NK-92 (cell line): ENCODE data around the gene SLC12A7.
"Not testable (repeated sequence)": the region's sequence is repeated elsewhere in the genome, so short reads cannot be mapped to it uniquely, and the experiment has no call there.

Source experiments
- DNase-seq: peaks from one replicate; lab custom pipeline; 2025; ENCODE audit not compliant: unreplicated experiment; lab: John Stamatoyannopoulos, UW

SLC12A7 gene

GRCh38 chr5:1111727-1112289 is at the start of gene SLC12A7:
Gene SLC12A7 (minus strand): TSS chr5:1112063. CDS start chr5:1111991, 72 bp downstream.
- no peak for DNase-seq

GRCh38 chr5:1161108-1161832 is 49.4 kb upstream of the SLC12A7 start:
- DNase-seq, result no peak

GRCh38 chr5:1159774-1160406 is 48.0 kb upstream of the SLC12A7 start:
- DNase-seq, result no peak

GRCh38 chr5:1159341-1159675 is 47.4 kb upstream of the SLC12A7 start:
- DNase-seq, result no peak

- no peak for DNase-seq
Observed at GRCh38 chr5:1158647-1159340, 46.9 kb upstream of the SLC12A7 start.

- DNase-seq, result not testable (repeated sequence)
Observed at GRCh38 chr5:1157461-1157986, 45.7 kb upstream of the SLC12A7 start.

- DNase-seq, result no peak
Observed at GRCh38 chr5:1156754-1157460, 45.0 kb upstream of the SLC12A7 start.

GRCh38 chr5:1156033-1156753 is 44.3 kb upstream of the SLC12A7 start:
- no peak for DNase-seq

- DNase-seq, result no peak
Observed at GRCh38 chr5:1155191-1156032, 43.5 kb upstream of the SLC12A7 start.

- DNase-seq, result no peak
Observed at GRCh38 chr5:1153428-1153827, 41.6 kb upstream of the SLC12A7 start.

- DNase-seq, result no peak
Observed at GRCh38 chr5:1152771-1153282, 41.0 kb upstream of the SLC12A7 start.

- no peak for DNase-seq
Observed at GRCh38 chr5:1152156-1152555, 40.3 kb upstream of the SLC12A7 start.

- no peak for DNase-seq
Observed at GRCh38 chr5:1151316-1151715, 39.5 kb upstream of the SLC12A7 start.

- DNase-seq, result no peak
Observed at GRCh38 chr5:1150866-1151265, 39.0 kb upstream of the SLC12A7 start.

- DNase-seq, result no peak
Observed at GRCh38 chr5:1144638-1145396, 33.0 kb upstream of the SLC12A7 start.

- DNase-seq, result no peak
Observed at GRCh38 chr5:1144089-1144488, 32.2 kb upstream of the SLC12A7 start.

- DNase-seq, result no peak
Observed at GRCh38 chr5:1143670-1143951, 31.7 kb upstream of the SLC12A7 start.

GRCh38 chr5:1142886-1143669 is 31.2 kb upstream of the SLC12A7 start:
- no peak for DNase-seq
